HEK293T (cell line): ENCODE data around the gene SUPT16H.

ENCODE experiments used
- ARNT ChIP-seq: fragments of 450-650 bp; IDR thresholded peaks from 2 replicates; pipeline ENCODE4 v1.6.1; 2017; ENCODE audit warnings: mild to moderate bottlenecking
- BHLHE40 ChIP-seq: fragments of 450-650 bp; IDR thresholded peaks from 2 replicates; pipeline ENCODE4 v1.6.1; 2016; ENCODE audit warnings: mild to moderate bottlenecking, moderate library complexity, borderline replicate concordance
- FOXA1 ChIP-seq: fragments of 450-650 bp; IDR thresholded peaks from 2 replicates; pipeline ENCODE4 v1.6.1; 2016; ENCODE audit warnings: mild to moderate bottlenecking
- FOXK2 ChIP-seq: fragments of 450-650 bp; IDR thresholded peaks from 2 replicates; pipeline ENCODE4 v1.6.1; 2016; ENCODE audit warnings: mild to moderate bottlenecking
- FOXM1 ChIP-seq: fragments of 450-650 bp; IDR thresholded peaks from 2 replicates; pipeline ENCODE4 v1.6.1; 2017; ENCODE audit warnings: mild to moderate bottlenecking, borderline replicate concordance
- HDGF ChIP-seq: fragments of 450-650 bp; IDR thresholded peaks from 2 replicates; pipeline ENCODE4 v1.6.1; 2017; ENCODE audit warnings: antibody characterized with exemption, borderline replicate concordance
- L3MBTL2 ChIP-seq: fragments of 450-650 bp; conservative IDR thresholded peaks from 2 replicates; pipeline ENCODE4 v1.6.1; 2016; ENCODE audit warnings: mild to moderate bottlenecking
- NFRKB ChIP-seq: fragments of 450-650 bp; IDR thresholded peaks from 2 replicates; pipeline ENCODE4 v1.6.1; 2016; ENCODE audit warnings: mild to moderate bottlenecking, moderate library complexity
- SP1 ChIP-seq: fragments of 450-650 bp; IDR thresholded peaks from 2 replicates; pipeline ENCODE4 v1.6.1; 2017
- TARDBP ChIP-seq: fragments of 450-650 bp; IDR thresholded peaks from 2 replicates; pipeline ENCODE4 v1.6.1; 2016
- ZNF384 ChIP-seq: fragments of 450-650 bp; IDR thresholded peaks from 2 replicates; pipeline ENCODE4 v1.6.1; 2016

DNA sequence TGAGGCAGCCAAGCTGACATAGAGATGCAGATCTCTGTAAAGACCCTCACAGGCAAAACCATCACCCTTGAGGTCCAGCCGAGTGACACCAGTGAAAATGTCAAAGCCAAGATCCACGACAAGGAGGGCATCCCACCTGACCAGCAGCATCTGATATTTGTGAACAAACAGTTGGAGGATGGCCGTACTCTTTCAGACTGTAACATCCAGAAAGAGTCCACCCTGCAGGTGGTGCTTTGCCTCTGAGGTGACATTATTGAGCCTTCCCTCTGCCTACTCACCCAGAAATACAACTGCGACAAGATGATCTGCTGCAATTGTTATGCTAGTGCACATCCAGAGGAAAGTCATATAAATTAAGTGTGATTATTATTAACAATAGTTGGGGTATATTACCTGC lies 15.1 kb upstream of the SUPT16H start:
- TF ChIP-seq FOXK2 (no peak), BHLHE40 (no peak), SP1 (no peak), HDGF (no peak), FOXA1 (no peak), ARNT (no peak), ZNF384 (no peak), FOXM1 (no peak), L3MBTL2 (no peak), NFRKB (no peak), TARDBP (no peak)
